ENCODE data around the gene ENOX1.

Gene ENOX1

DNA sequence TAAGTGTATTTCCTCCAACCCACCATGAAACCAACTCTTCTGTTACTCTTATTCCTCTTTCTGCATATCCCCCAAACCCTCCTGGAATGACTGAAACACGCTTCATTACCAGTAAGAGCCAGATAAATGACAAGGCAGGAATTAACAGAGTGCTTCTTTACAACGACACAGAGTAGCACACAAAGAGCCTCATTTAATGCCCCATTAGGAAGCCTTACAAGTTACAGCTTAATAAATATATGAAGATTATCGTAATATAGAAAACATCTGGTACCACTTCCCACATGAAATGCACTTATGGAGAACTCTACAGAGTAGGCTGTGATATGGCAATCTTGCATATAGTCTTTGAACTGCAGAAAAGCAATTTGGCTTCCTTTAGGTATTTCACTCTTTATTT, 116.8 kb downstream of the ENOX1 start:
- no peak for DNase-seq (ENCODE audit: low read depth)

GRCh38 chr13:43669101-43669500, 117.7 kb downstream of the ENOX1 start:
- no peak for DNase-seq (ENCODE audit: low read depth)

GRCh38 chr13:43666403-43666802, 120.4 kb downstream of the ENOX1 start:
- no peak for DNase-seq (ENCODE audit: low read depth)

GRCh38 chr13:43665388-43665787, 121.4 kb downstream of the ENOX1 start:
- no peak for DNase-seq (ENCODE audit: low read depth)

DNA sequence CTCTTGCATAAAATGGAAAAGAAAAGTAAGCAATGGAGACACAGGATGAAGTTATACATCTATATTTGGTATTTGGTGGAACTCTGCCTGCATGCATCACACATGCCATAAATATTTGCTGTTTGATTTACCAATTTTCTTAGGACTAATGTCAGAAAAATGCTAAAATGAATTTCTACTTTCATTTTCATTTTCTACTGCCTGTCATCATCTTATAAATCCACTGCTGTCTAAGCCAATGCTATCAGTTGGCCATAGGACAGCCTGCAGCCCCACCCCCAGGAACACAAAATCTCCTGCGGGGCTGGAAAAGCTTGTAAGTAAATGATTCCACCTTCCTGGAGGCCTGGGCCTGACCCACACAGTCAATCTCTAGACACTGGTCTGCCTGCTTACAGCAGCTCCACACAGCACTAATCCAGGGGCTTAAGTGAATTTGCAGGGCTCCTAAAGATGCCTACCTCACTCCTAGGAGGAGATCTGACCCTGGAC, 122.0 kb downstream of the ENOX1 start:
- no peak for DNase-seq (ENCODE audit: low read depth)

- DNase-seq (ENCODE audit: low read depth), result no peak
Observed at GRCh38 chr13:43663474-43664090, 123.2 kb downstream of the ENOX1 start.

DNA sequence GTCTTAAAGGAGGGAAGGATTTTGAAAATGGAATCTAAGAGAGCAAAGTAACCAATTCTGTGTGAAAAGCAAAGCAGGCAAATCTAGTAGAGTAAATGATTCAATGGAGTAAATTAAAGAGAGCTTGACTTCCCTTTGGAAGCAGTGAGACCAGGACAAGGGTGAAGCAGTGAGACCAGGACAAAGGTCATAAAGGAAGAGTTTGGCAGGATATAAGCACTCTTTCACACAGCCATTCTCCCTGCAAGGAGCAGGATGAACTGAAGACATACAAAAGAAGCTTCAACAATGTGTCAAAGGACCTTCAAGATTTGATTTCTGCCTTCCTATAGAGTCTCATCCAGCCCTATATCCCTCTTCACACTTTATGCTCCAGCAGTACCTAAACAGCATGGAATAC, 123.8 kb downstream of the ENOX1 start:
- DNase-seq (ENCODE audit: low read depth), result no peak

DNA sequence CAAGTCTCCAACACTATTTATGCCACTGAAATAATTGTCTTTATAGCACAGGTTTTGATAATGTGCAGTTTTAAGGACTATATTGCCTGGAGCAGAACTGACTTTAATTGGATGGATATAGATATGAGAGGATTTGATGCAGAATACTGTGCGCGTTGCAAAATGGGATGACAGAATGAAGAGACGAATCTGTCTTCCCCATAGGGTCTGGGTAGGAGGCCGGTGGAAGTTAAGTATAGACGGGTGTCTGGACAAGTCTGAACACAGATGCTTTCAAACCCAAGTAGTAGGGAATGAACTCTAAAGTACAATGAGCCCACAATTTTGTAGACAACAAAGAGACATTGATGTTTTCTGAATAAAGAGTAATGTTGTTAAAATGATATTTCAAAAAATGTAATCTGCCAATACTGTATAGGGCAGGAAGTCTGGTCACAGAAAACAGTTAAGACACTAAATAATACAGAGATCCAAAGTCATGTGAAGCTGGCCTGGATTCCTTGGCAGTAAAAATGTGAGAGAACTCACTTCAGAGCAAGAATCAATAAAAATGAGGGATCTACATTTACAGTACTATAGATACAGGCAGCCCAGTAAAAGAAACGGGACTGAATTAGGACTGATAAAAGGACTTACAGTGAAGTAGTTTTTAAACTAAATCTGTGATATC, 125.5 kb downstream of the ENOX1 start:
- DNase-seq (ENCODE audit: low read depth), result no peak

DNA sequence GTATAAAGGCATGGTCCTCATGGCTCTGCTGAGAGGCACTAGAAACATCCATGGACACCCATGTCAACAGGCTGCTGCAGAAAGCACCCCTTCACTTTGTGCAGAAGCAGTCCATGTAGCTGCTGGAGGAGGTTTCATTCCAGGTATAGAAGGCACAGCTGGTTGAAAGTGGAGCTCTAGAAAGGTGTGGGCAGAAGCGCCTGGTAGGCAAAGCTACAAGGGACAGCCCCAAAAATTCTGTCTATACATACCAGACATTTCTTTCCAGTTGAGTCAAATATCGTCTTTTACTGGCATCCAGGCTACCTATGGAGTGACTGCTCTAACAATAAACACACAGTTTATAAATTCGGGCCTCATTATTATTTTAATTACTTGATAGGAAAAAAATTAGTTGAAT, 129.3 kb downstream of the ENOX1 start:
- DNase-seq (ENCODE audit: low read depth), result no peak

DNA sequence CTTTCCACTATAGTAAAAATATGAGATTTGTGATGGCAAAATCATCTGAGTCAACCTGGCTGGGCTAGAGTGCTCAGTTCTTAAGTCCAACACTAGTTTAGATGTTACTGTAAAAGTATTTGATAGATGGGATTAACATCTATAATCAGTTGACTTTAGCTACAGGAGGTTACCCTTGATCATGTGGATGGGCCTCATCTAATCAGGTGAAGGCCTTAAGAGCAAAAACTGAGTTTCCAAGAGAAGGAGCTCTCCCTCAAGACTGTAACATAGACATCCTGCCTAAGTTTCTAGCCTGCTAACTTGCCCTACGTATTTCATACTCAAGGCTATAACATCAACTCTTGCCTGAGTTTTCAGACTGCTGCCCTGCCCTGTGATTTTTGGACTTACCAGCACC, 132.8 kb downstream of the ENOX1 start:
- DNase-seq (ENCODE audit: low read depth), result no peak

- no peak for DNase-seq (ENCODE audit: low read depth)
Observed at GRCh38 chr13:43653395-43653794, 133.4 kb downstream of the ENOX1 start.

GRCh38 chr13:43652760-43653159, 134.0 kb downstream of the ENOX1 start:
- DNase-seq (ENCODE audit: low read depth), result no peak

- DNase-seq (ENCODE audit: low read depth), result no peak
Observed at GRCh38 chr13:43650882-43651281, 135.9 kb downstream of the ENOX1 start.

DNA sequence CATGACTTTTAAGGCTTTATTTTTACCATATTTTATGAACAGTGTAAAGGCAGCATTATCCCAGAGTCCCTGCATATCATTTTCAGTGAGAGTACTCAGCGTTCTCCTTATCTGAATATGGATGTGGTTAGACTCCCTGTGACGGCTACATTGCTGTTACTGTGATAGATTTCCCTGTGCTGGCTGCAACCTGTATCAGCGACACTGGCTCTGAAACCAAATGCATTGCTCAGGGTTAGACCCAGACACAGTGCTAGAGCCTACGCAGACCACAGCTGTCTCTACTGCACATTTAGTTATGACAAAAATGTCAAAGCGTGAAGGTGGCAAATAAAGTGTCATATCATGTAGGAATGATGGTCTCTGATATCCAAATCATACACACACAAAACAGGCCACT, 138.0 kb downstream of the ENOX1 start:
- no peak for DNase-seq (ENCODE audit: low read depth)

DNA sequence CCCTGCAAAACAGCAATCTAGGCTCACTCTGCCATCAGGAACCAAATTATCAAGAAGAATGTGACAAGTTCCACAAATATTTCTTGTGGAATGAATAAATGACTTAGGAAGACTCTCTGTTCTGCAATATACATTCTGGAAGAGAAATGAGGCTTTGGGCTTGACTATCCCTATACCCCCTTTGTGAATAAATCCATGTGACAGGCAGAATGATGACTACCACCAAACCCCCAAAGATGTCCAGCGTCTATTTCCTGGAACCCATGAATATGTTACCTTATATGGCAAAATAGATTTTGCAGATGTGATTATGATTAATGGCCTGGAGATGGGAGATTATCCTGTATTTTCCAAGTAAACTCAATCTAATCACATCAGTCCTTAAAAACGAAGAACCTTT, 139.3 kb downstream of the ENOX1 start:
- no peak for DNase-seq (ENCODE audit: low read depth)

- no peak for DNase-seq (ENCODE audit: low read depth)
Observed at GRCh38 chr13:43640476-43640875, 146.3 kb downstream of the ENOX1 start.

- no peak for DNase-seq (ENCODE audit: low read depth)
Observed at GRCh38 chr13:43631106-43631505, 155.7 kb downstream of the ENOX1 start.

- DNase-seq (ENCODE audit: low read depth), result no peak
Observed at GRCh38 chr13:43629691-43630480, 156.9 kb downstream of the ENOX1 start.

DNA sequence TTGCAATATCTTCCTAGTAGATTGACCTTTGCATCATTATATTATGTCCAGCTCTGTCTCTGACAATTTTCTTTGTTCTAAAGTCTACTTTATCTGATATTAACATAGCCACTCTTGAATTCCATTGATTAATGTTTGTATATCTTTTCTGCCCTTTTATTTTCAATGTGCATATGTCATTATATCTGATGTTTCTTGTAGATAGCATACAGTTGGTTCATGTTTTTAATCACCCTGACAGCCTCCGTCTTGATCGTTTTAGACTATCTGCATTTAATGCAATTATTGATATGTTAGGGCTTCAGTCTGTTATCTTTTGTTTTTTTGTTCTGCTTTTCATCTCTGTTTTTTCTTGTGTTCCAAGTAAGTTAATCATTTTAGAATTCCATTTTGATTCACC, 159.8 kb downstream of the ENOX1 start:
- no peak for DNase-seq (ENCODE audit: low read depth)

- DNase-seq (ENCODE audit: low read depth), result no peak
Observed at GRCh38 chr13:43614063-43614462, 172.7 kb downstream of the ENOX1 start.

GRCh38 chr13:43611281-43612273, 175.2 kb downstream of the ENOX1 start:
- DNase-seq (ENCODE audit: low read depth), result no peak

All from stimulated activated CD4-positive, alpha-beta T cell treated with anti-CD3 and anti-CD28 coated beads, Interleukin-2, amount 100 ng/mL, for 4 hours (primary cell).